ENCODE results near the gene B4GALT1.
"Not testable (repeated sequence)": the region's sequence is repeated elsewhere in the genome, so short reads cannot be mapped to it uniquely, and the experiment has no call there.

B4GALT1 gene

DNA sequence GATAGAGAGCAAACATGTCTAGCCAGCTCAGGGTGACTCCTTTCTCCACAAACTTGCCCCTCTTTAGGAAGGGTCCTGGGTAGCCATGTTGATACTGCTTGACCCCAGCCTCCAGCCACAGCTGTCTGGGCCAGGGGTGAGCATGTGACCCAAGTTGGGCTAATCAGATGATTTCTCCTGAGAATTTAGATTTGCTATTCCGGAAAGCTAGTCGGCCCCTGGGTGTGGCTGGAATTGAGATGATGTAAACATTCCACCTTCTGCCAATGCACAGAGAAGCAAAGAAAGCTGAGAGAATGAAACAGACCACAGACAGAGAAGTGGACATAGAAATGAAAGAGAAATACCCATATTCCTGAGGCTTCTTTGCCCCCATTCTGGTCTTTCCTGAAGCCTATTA is 17.8 kb upstream of the B4GALT1 start:
- DNase-seq: no peak

DNA sequence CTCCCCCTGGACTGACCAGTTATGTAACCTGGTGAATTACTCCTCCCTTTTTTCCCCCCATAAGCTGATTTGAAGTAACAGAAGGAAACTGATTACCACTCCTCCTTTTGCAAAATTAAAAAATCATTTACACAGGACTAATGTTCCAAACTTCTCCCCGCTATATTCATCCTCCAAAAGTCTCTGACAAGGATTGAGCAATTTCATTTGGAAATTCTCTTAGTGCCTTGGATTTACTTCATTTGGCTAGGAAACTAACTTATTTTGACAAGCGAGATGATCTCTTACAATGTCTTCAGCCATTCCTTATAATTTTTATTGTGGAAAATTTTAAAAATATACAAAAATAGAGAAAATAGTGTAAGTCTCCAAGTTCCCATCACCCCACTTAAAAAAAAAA is 15.4 kb upstream of the B4GALT1 start:
- DNase-seq: no peak

DNA sequence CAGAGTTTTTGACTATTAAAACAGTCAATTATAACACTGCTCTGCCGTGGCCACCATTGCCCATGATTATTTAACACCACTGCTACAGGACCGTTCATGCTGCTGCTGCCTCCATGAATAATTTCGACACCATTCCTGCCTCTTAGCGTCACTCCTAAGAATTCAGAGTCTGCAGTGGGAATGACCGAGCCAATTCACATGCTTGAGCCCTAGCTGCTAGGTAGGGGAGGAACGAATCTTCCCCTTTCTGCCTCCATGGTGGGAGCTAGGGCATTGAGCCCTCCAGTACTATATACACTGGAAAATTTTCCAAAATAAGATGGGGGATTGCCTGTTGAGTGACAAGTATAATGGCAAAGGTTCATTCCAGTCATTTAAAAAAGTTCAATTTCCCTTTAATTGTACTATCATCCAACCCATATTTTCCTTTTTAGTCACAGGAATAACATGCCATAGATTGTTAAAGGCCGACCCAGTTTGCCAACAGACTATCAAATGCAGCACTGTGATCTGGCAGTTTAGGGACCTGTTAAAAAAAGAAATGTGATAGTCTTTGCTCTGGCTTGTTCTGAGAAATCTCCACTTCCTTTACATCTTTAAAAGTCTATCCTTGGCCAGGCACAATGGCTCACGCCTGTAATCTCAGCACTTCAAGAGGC is 13.5 kb upstream of the B4GALT1 start:
- DNase-seq: no peak

DNA sequence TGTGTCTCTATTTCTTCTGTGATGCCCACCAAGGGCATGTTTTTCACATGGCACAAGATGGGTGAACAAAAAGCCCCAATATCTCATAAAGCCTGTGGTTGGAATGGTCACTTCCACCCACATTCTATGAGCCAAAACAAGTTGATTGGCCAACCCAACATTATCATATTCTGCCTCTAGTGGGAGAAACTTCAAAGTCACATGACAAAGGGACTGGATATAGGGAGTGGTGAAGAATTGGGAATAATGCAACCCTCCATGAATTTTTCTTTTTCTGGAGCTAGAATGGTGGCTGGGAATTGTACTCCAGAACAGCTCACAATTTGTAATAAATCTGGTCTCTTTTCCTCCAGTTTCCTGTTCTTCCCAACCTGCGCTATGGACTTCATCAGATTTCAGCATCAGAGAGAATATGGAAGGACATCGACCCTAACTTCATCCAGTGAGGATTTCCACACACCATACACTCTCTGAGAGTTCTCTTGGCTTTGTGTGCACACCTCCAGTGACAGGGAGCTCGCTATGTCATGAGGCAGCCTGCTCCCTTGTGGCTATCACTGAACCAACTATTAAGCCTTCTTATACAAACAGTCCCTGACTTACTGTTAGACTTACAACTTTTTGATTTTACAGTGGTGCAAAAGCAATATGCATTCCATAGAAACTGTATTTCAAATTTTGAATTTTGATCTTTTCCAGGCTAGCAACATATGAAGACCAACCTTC is 12.0 kb upstream of the B4GALT1 start:
- DNase-seq: no peak

DNA sequence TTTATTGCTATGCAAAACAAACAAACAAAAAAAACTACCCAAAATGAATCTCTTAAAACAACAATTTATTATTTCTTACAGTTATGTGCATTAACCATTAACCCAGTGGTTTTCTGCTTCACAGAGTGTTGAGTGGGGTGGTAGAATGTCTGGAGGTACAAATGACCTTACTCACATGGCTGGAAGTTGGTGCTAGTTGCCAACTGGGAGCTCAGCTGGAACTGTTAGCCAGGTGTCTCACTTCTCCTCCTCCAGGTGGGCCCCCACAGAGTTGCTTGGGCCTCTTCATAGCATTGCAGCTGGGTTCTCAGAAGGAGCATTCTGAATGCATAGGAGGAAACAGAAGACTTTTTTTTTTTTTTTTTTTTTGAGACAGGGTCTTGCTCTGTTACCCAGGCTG is 10.5 kb upstream of the B4GALT1 start:
- DNase-seq: no peak

DNA sequence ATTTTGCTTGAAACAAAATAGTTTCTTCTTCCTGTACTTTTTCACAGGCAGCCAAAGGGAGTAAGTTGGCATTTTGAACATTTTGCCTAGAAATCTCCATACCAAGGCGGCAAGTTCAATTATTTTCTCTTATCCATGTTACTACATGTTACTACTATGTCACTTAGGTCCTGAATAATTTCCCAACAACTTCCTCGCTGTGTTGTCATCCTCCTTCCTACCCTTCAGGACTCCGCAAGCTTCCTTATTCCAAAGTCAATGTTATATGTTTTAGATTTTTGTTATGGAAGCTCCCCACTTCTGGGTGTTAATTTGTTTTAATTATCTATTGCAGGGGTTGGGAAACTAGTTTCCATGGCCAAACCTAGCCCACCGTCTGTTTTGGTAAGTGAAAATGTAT is 9.9 kb upstream of the B4GALT1 start:
- no peak for DNase-seq

DNA sequence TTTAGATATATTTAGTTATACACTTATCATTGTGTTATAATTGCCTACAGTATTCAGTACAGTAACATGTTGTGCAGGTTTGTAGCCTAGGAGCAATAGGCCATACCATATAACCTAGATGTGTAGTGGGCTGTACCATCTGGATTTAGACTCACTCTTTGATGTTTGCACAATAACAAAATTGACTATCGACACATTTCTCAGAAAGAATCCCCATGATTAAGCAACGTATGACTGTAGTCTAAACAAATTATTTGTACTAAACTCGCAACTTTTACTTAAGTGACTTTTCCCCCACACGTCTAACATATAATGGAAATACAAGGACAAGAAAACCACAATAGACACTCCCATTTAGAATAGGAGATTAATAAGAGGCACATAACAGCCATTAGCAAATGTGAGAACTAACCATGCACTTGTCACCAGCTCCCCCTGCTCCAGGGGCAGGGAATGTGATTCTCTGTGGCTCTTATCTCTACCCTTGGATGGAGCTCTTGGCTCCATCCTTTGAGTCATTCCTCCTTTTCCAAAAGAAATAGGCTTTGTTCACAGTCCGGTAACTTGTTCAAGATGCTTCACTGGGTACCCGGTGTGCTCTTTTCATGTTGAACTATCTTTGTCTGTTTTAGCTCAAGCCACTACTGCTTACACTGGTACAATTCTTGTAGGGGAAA is 8.7 kb upstream of the B4GALT1 start:
- no peak for DNase-seq

DNA sequence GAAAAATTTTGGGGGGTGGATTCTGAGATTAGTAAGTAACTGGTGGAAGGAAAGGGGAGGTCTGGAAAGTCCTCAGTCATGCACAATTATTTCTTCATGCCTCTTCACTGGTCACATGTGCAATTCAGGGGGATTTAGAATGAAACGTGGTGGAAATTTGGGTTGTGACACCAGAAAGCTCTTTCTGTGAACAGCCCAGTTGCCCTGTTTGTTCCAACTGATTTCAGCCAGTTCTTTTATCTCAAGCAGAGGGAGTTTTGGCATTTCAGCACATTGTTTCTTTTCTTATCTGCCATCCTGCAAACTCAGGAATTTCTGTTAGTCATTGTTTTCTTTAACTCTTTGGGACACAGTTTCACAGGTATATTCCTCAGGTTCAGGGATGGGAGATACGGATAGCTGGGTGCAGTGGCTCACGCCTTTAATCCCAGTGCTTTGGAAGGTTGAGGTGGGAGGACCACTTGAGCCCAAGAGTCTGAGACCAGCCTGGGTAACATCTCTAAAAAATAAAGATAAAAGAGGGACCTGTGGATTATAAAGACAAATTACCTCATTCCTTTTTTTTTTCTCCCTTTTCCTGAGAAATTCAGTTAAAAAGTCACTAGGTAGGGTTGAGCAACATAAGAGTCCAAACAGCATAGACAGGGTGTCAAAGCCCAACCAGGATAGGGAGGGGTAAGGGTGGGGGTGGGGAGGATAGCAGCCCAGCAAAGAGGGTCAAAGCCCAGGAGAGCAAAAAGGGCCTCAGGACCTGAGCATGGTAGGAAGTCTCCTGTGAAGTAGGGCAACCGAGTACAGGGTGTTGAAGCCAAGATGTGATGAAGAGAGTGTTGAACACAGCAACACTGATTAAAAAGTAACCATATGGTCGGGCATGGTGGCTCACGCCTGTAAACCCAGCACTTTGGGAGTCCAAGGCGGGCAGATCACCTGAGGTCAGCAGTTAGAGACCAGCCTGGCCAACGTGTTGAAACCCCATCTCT is 5.4 kb upstream of the B4GALT1 start:
- no peak for DNase-seq

DNA sequence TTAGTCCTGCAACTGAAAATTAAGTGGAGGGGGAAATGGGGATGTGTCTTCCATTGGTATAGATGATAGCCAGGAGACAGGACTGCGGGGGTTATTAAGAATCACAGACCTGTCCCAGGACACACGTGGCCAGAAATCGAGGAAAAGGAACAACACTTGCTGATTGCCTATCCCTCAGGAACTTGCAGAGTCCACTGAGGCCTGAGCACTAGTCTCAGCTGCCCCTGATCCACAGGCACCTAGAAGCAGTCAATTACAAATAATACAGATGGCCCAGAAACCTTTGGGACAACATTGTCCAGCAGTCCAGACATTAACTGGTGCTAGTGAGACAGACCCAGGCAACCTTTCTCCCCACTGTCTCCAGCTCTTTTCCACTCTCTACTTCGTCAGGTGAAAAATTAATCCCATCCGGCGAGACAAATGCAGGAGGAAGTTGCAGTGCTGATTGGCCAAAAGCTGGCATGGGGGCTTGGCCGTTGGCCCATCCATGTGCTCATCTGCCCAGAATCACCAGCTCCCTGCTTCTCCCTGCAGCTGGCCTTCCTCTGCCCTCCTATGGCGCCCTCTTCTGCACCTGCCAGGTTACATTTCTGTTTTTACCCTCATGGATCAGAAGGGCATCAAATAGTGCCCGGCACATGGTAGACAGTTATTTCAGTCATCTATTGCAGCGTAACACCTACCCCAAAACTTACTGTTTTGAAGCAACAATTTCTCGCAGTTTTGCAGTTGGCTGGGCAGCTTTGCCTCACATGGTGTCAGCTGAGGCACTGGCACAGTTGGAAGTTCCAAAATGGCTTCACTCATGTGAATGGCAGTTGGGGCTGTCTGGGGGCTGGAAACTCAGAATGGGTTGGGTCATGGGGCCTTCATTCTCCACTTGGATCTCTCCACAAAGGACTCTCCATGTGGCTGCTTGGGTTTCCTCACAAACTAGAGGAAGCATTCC is 3.6 kb upstream of the B4GALT1 start:
- DNase-seq: peak in 1 of 2 donors; percentile 29

DNA sequence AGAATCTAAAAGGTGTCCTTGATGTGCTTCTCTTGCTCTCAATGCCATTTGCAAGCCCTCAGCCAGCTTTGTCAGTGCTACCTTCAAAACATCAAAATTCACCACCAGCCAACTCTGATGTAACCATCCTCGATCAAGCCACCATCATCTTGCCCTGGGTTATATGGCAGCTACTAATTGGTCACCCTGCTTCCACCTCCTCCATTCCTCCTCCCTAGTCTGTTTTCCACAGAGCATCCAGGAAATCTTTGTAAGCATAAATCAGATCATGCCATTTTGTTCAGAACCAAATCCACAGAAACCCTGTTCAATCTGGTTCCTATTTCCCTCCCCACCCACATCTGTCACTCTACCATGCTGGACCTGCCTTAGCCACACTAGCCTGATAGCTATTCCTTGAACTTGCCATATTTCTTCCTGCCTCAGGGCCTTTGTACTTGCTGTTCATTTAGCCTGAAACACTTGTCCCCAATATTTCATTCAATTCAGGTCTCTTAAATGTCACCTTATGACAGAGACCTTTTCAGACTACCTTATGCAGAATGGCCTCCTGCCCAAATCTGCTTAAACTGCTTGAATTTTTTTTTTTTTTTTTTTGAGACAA is 1.9 kb upstream of the B4GALT1 start:
- no peak for DNase-seq

DNA sequence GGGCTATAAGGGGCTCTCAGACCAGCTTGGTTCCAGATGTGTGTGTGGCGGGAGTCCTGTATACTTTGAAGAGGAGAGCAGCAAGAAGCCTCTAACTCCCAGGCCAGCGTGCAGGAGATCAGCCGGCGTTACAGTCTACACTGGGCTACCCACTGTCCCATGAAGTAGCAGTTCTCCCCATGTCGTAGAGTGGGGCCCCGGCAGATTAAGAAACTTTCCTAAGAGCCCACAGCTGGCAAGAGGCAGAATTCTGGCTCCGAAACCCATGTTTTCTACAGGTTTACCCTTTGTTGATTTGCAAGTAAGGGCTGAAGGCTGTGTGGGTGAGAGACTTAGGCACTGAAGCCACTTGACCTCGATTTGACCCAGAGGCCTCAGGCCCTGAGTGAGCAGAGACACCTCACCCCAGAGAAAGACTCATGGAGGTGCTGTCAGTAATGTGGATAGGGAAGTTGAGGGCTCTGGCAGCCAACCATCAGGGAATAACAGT is 881 bp upstream of the B4GALT1 start:
- DNase-seq: no peak

DNA sequence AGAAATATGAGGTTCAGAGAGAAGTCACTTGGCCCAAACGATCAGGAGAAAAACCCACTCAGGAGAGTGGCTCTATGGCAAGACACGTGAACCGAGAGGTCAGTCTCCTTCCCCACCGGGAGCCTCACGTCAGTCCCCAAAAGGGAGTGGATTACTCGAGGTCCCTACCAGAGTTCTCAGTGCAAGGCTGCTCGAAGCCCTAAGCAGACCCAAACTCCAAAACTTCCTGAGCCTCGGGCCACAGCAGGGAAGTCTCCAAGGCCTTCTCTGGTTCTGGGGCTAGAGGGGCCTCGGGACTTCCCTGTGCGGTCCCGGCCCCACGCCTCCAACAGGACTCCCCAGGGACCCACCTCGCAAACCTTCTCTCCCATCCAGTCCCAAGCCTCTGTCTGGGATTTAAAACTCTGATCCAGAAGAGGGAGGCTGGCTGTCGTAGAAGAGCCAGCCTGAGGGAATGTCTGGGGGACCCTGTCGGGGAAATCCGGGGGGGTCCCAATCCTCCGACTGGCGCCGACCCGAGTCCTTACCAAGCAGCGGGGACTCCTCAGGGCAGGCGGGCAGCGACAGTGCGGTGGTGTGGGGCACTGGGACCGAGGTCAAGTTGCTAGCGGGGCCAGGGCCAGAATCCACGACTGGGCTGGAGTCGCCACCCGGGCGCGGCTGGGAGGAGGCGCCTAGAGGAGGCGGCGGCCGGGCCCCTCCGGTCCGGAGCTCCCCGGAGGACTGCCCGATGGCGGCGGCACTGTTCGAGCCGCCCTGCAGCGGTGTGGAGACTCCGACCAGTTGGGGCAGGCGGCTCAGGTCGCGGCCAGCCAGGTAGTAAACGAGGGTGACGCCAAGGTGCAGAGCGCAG is 679 bp downstream of the B4GALT1 start:
- peak in 1 of 2 donors; percentile 77 for DNase-seq

DNA sequence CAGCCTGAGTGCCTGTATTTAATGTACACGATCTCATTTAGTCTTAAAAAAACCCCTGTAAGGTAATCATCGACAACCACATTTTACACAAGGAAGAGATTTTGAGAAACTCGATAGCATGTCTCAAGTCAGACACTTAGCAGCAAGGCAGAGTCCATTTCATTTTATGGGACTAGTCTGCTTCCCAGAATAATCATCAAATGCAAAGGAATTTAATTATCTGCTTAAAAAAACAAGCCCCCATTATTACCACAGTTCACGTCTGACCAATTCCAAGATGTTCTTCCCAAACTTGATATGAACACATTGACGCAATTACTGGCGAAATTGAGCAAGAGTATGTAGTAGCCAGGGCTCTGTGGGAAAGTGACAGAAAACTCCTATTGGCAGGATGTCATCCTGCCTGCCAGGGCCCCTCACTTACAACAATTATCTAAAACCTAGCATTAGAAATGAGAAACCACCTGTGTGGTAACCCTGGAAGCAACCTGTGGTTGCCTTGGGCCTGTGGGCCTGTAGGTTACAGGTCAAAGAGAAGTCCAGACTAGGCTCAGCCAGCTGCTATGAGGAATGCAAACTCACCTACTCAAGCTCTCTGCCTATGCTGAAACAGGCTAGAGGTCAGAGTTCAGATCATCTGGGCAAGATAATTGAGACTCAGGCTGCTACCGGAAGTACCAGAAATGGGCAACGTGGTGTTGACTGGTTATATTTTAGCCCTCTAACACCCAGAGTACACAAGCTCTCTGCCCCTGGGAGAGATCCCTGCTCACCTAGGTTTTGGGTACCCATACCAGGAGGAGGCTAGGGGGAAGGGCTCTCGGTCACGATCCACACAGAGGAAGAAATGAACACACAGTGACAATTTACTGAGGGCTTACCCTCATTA is 1.6 kb downstream of the B4GALT1 start:
- no peak for DNase-seq

DNA sequence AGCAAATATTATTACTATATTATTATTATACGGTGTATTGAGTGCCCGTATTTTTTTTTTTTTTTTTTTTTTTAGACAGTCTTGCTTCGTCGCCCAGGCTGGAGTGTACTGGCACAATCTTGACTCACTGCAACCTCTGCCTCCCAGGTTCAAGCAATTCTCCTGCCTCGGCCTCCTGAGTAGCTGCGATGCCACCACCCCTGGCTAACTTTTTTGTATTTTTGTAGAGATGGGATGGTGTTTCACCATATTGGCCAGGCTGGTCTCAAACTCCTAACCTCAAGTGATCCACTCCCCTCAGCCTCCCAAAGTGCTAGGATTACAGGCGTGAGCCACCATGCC is 2.2 kb downstream of the B4GALT1 start:
- DNase-seq: not testable (repeated sequence)

DNA sequence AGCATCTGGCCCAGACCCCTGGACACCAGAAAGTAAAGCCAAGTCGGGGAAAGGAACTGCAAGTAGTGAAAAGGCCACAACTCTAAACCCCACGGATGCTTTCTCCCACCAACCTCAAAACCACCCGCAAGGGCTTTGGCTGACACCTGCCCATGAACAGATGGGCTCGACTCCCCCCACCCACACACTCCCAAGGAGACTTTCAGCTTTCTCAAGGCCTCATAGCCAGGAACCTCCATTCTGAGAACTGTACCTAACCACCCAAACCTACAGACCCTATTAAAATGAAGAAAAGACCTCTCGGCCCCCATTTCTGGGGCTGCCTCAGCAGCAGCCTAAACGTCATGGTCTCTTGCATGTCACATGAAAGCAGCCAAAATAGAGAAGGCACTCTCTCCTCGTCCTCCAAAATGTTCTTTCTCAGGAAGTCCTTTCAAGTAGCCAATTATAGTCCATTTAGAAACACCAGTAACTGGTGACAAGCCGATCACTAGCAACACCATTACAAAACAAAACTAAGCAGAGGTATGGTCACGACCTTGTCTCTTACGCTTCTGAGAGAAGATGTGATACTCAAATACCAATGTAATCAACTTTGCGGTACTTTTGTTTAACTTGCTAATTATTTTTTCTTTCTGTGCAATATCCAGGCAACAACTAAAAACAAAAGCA is 2.9 kb downstream of the B4GALT1 start:
- DNase-seq: no peak

DNA sequence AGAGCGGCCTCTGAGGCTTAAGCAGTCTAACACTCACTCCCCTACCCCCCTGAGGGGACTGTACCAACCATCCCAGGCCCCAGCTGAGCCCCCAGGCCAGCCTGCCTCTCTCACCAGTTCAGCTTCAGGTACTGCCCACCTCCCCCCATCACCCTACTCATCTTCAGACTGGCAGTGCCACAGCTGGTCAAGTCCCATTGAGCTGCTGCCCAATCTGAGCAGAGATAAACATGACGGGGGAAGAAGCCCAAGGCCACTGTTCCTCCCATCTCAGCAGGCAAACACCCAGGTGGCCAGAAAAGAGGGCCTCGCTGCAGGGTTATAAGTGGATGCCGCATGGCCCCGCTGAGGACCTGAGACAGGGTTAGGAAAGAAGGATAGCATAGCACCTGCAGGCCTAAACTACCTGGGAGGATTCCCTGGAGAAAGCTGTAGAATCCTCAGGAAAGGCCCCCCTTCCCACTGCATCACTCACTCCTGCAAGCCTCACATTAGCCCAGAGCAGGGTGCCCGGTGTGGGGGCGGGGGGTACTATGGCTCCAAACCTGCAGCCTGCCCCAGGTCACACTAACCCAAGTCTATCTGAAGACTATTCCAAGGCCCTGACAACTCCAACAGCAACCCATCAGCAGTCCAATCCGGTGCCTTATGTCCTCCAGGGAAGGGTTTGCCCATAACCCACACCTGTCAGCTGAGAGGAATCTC is 3.6 kb downstream of the B4GALT1 start:
- DNase-seq: no peak

DNA sequence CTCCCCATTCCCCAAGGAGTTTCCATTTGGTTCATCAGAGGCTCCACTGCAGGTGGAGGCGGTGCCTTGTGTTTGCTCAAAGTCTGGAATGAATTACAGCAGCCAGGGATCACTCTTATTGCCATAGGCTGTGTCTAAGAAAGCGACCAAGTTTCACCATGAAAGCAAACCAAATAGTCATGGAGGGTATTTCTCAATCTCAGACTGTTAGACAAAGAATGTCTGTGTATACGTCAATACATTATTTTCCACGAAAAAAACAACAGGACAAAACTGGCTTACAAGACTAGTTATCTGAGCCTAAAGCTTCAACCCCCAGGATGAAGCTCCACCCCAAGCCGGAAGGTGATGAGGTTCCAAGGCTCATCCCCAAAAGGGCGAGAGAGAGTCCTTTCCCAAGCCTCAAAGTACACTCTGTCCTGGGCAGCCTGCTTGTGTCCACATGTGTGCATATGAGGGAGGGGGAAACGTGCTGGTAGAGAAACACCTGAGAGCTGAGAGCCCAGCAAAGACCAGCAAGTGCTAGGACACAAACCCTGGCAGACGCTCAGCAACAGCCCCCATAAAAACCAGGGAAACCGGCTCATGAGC is 4.3 kb downstream of the B4GALT1 start:
- DNase-seq: no peak
